ENCODE results near the gene NKX2-4.

The NKX2-4 gene

DNA sequence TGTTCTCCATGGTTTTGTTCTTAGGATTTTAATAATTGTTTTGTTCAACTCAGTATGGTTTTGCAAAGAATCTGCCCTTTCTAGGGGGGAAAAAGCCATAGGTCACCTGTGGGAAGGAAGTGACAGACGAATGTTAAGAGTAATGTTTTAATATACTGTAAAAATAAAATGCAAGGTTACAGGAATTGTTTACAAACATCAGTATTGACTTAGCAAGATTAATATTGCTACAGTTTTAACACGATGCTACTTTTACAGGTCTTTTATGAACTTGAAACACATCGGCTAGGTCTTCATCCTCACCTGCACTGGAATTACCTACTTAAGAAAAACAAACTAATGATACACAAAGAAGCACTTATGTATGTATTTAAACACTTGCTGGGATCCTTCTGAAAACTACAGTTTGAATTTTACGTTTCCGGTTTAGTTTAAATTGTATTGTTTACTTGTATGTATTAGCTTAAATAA lies 1.7 kb upstream of the NKX2-4 start:
- TF ChIP-seq, protein P1, sequence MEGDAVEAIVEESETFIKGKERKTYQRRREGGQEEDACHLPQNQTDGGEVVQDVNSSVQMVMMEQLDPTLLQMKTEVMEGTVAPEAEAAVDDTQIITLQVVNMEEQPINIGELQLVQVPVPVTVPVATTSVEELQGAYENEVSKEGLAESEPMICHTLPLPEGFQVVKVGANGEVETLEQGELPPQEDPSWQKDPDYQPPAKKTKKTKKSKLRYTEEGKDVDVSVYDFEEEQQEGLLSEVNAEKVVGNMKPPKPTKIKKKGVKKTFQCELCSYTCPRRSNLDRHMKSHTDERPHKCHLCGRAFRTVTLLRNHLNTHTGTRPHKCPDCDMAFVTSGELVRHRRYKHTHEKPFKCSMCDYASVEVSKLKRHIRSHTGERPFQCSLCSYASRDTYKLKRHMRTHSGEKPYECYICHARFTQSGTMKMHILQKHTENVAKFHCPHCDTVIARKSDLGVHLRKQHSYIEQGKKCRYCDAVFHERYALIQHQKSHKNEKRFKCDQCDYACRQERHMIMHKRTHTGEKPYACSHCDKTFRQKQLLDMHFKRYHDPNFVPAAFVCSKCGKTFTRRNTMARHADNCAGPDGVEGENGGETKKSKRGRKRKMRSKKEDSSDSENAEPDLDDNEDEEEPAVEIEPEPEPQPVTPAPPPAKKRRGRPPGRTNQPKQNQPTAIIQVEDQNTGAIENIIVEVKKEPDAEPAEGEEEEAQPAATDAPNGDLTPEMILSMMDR (conservative IDR thresholded peaks at IDR 0.05; ENCODE audit: control insufficient read depth, insufficient read depth, low read depth, low read length) = no peak
- no peak for DNase-seq (ENCODE audit: low read depth)
- H3K4me3 ChIP-seq (ENCODE audit: control insufficient read depth, low read depth, low read length) = no peak overlapping the region

DNA sequence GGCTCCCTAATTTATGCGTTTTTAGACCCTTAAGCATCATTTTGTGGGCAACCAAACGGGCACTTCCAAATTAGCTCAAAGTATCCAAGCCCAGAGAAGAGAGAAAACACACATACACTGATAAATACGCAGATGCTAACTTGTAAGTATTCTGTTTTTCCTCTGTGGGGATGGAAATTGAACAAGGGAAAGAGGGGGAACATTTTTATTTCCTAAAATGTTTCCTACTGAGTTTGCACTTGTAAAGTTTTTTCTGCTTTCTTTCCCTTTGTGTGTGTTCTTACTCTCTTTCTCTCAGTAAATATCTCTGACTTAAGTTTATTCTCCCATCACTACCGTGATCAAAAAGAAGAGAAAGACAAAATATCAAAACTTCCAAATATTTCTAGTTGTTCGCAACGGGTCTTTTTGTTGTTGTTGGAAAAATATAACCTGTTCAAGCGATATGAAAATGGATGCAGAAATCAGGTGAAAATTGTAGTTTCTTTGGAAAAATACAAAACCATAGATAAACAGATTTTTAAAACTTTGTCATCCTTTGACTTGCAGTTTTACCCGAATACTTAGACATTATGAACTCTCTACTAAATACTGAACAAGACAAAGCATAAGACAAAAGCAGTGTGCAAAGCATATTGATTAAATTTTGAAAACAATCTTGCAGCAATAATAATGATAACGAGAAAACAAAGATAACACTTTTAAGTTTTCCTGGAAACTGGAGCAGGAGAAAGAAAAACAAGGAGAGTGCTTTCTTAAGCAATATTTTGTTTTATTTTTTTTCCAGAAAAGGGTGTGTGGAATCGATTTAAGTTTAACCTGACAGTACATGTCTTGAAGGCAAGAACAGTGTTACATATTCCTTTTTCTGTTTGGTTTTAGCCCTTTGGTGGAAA lies 1.0 kb upstream of the NKX2-4 start:
- no peak for DNase-seq (ENCODE audit: low read depth)
- H3K4me3 ChIP-seq (ENCODE audit: control insufficient read depth, low read depth, low read length) = no peak overlapping the region
- TF ChIP-seq, protein P1 (conservative IDR thresholded peaks at IDR 0.05; ENCODE audit: control insufficient read depth, insufficient read depth, low read depth, low read length) = no peak

DNA sequence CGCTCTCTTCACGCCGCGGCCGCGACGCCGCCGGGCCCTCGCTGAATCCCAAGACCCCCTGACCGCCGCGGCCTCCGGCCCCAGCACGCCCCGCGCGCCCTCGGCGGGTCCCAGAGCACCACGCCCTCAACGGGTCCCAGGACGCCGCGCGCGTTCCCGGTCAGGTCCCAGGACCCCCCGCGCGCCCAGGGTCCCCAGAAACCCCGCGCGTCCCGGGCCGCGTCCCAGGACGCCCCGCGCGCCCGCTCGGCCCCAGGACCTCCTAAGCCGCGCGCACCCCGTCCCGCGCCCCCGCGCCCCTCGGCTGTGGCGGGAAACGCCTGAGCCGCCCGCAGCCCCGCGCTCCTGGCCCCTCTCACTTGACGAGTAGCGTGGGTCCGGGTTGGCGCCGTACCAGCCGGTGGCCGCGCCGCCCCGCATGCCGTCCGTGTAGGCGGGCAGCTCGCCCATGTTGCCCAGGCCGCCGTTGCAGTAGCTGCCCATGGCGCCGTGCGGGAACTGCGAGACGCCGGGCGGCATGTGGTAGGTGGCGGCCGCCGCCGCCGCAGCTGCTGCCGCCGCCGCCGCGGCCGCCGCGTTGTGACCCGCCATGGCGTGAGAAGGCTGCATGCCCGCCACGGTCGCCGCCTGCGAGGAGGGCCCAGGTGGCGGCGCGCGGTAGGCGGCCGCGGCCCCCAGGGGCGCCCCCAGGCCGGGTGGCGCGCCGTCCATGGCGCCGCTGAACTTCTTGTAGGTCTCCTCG lies 556 bp downstream of the NKX2-4 start:
- TF ChIP-seq, protein P1 (conservative IDR thresholded peaks at IDR 0.05; ENCODE audit: control insufficient read depth, insufficient read depth, low read depth, low read length) = no peak
- no peak overlapping the region for H3K4me3 ChIP-seq (ENCODE audit: control insufficient read depth, low read depth, low read length)
- DNase-seq (ENCODE audit: low read depth) = no peak

DNA sequence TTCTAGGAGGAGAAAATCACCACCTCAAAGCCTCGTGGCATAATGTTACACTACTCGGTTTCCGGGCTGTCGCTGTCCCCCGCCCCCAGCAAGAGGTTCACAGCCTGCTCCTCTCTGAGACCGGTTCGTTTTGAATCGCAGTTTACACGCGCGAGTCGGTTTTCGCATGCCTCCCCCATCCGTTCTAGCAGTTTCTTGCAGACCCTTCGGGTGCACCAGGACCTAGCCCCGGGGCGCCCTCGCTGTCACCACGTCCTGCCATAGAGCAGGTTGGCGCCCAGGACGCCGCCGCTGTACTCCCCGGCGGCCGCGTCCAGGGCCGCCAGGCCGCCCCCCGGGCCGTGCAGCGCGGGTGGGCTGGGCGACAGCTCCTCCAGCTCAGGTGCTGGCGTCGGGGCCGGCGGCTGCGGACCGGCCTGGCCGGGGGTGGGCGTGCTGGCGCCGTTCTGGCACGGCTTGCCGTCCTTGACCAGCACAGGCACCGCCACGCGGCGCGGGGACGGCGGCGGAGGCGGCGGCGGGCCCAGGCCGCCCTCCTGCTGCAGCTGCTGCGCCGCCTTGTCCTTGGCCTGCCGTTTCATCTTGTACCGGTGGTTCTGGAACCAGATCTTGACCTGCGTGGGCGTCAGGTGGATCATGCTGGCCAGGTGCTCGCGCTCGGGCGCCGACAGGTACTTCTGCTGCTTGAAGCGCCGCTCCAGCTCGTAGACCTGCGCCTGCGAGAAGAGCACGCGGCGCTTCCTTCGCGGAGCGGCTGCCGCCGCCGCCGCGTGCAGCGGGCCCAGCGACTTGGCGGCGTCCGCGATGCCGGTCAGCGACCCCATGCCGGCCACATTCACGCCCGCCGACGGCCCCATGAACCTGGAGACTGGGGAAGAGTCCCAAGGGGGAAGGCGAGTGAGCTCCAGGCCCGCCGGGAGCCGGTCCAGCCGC lies 1.4 kb downstream of the NKX2-4 start:
- no peak overlapping the region for H3K4me3 ChIP-seq (ENCODE audit: control insufficient read depth, low read depth, low read length)
- TF ChIP-seq, protein P1 (conservative IDR thresholded peaks at IDR 0.05; ENCODE audit: control insufficient read depth, insufficient read depth, low read depth, low read length) = no peak
- DNase-seq (ENCODE audit: low read depth) = no peak

DNA sequence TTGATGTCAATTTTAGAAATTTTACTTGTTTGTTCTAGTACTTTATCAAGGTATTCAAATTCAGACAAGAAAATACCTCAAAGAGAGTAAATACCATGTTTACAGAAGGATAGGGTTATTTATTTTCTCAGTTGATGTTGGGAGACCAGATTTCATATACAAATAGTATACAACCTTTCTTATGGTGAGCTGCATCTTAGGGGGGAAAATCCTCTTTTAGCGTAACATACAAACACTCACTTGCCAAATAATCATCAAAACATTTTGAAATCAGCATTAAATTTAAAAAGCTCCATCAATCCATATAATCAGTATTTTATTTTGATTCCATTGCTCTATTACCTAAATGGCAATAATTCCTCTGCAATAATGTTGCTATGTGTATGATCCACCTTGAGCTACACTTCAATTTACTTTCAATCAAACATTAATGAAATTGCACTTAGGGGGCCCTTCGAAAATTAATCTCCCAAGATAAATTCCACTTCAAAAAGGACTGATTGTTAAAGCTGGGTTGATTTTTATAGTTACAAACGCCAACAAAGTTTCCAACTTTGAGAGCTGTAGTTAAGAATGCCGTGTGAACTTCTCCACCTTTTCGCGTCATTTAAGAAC lies 2.2 kb downstream of the NKX2-4 start:
- no peak for DNase-seq (ENCODE audit: low read depth)
- TF ChIP-seq, protein P1 (conservative IDR thresholded peaks at IDR 0.05; ENCODE audit: control insufficient read depth, insufficient read depth, low read depth, low read length) = no peak
- H3K4me3 ChIP-seq (ENCODE audit: control insufficient read depth, low read depth, low read length) = no peak overlapping the region

DNA sequence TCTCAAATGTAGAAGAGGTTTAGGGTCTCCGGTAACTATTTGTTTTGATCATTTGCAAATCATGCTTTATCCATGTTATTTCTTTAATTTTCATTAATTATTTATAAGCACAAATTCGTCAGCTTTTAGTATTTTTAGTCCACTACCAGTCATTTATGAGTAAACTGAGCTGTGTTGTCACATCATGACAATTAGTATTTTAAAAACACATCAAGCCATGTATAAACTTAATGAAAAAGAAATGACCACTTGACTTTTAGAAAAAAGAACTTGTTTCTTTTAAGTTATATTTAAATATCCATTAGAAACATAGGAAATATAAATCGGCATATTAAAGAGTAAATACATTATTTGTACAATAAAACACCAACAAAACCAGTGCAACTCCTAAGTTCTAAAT lies 2.8 kb downstream of the NKX2-4 start:
- TF ChIP-seq, protein P1 (conservative IDR thresholded peaks at IDR 0.05; ENCODE audit: control insufficient read depth, insufficient read depth, low read depth, low read length) = no peak
- DNase-seq (ENCODE audit: low read depth) = no peak
- no peak overlapping the region for H3K4me3 ChIP-seq (ENCODE audit: control insufficient read depth, low read depth, low read length)
